ENCODE data around the gene SRRM3. TPM values are rescaled to one million over a fixed set of nuclear protein-coding genes. Genes with fewer than 3 reads are reported as not detected.
"Not testable (repeated sequence)": the region's sequence is repeated elsewhere in the genome, so short reads cannot be mapped to it uniquely, and the experiment has no call there.

The SRRM3 gene, protein sequence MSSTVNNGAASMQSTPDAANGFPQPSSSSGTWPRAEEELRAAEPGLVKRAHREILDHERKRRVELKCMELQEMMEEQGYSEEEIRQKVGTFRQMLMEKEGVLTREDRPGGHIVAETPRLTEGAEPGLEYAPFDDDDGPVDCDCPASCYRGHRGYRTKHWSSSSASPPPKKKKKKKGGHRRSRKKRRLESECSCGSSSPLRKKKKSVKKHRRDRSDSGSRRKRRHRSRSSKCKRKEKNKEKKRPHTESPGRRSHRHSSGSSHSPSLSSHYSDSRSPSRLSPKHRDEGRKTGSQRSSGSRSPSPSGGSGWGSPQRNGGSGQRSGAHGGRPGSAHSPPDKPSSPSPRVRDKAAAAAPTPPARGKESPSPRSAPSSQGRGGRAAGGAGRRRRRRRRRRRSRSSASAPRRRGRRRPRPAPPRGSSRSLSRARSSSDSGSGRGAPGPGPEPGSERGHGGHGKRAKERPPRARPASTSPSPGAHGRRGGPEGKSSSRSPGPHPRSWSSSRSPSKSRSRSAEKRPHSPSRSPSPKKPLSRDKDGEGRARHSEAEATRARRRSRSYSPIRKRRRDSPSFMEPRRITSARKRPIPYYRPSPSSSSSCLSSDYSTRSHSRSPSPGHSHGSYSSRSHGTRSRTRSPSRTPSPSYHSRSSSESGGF
- not detected for total RNA-seq
- polyA plus RNA-seq: not detected

DNA sequence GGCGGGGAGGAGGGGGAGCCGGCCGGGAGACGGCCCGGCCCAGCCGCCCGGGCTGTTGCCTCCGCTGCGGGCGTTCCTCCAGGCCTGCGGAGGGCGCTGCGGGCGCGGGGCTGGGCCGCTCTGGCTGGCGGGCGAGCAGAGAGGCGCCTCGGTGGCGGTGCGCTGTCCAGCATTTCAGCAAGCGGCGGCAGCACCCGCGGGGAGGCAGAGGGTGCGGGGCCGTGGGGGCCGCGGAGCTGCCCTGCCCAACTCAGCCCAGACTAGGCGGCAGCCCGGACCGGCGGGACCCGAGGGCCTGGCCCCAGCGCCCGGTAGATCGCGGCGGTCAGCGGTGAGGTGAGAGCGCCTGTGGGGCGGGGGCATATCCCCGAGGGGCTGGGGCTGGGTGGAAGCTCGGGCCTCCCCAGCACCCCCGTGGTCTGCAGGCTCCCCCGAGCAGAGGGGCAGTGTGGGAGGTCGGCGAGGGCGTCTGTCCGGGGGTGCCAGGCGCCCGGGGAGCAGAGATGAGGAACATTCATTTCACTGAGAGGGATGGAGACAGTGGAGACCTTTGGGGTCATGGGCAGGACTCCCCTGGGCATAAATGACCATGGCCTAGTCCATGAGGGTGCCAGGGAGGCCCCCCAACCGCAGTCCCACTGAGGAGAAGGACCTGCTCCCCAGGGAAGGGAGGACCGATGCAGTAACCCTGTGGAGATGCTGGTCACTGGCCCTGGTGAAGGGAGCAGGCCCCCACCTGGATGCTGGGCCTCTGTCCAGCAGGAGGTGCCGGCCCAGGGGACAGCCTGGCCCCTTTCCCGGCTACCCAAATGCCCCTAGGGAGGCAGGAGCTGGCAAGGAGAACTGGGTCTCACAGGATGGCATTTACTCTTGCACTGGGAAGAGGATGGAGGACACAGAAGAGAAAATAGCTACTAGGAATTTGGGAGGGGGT is at the start of gene SRRM3:
SRRM3 (plus strand) TSS at position 165 of the 934 bp plus-strand sequence. CDS start 33,171 bp downstream, outside the sequence.
- Histone ChIP-seq H3K36me3 (ENCODE audit: insufficient read depth, low read length) (no peaks in the 10 kb centered on the region), H3K4me1 (ENCODE audit: insufficient read depth, low read length) (no peaks in the 10 kb centered on the region), H3K4me3 (ENCODE audit: low read length) (no peak within 1 kb of the TSS), H3K27me3 (ENCODE audit: insufficient read depth, low read length, poor library complexity, severe bottlenecking) (peaks cover 3% of the 10 kb centered on the region), H3K9me3 (ENCODE audit: low read length) (no peaks in the 10 kb centered on the region), H3K27ac (ENCODE audit: low read depth, low read length) (no peak within 1 kb of the TSS)
- DNase-seq: peak; percentile 70 to 85 (median 76)
- Mint-ChIP-seq H3K27me3 (peaks cover 40 to 51% of the 10 kb centered on the region in 2 donors), H3K36me3 (no peaks in the 10 kb centered on the region), H3K4me1 (no peaks in the 10 kb centered on the region), H3K9me3 (peaks cover 0 to 2% (median 0%) of the 10 kb centered on the region in 5 donors), H3K4me3 (peak within 1 kb of the TSS in 1 of 7 donors; percentile 6), H3K27ac (no peak within 1 kb of the TSS)
- CTCF ChIA-PET: interaction anchor here (1.0 to 1.7 kb wide), 3 partner anchors 11 to 23 kb away, joined by 3 to 4 read pairs (median 3); no protein-coding TSS in a partner anchor
- POLR2A ChIA-PET: no interaction called here

GRCh38 chr7:76151932-76152331 is 49.8 kb upstream of the SRRM3 start:
- POLR2A ChIA-PET: no interaction called here
- H3K4me3 Mint-ChIP-seq: no peak overlapping the region
- H3K27me3 Mint-ChIP-seq: peaks cover 7 to 8% of the 10 kb centered on the region in 2 donors
- H3K27ac Mint-ChIP-seq: no peak overlapping the region
- no peak overlapping the region for H3K27ac ChIP-seq (ENCODE audit: low read depth, low read length)
- peaks cover 27% of the 10 kb centered on the region for H3K4me1 ChIP-seq (ENCODE audit: insufficient read depth, low read length)
- no peak for DNase-seq
- no peak overlapping the region for H3K4me3 ChIP-seq (ENCODE audit: low read length)
- no peaks in the 10 kb centered on the region for H3K36me3 ChIP-seq (ENCODE audit: insufficient read depth, low read length)
- no peaks in the 10 kb centered on the region for H3K9me3 ChIP-seq (ENCODE audit: low read length)
- no peaks in the 10 kb centered on the region for H3K27me3 ChIP-seq (ENCODE audit: insufficient read depth, low read length, poor library complexity, severe bottlenecking)
- H3K36me3 Mint-ChIP-seq: no peaks in the 10 kb centered on the region
- peaks cover 6 to 25% (median 13%) of the 10 kb centered on the region in 3 donors for H3K4me1 Mint-ChIP-seq
- CTCF ChIA-PET: interaction anchor here (1.0 kb wide), 1 partner anchor 26 kb away, joined by 4 read pairs; no protein-coding TSS in a partner anchor
- H3K9me3 Mint-ChIP-seq: no peaks in the 10 kb centered on the region

GRCh38 chr7:76153571-76154230 is 48.0 kb upstream of the SRRM3 start:
- CTCF ChIA-PET: interaction anchor here (1.5 kb wide), 1 partner anchor 25 kb away, joined by 4 read pairs; no protein-coding TSS in a partner anchor
- peak overlapping the region in 2 of 7 donors; percentile 11 to 25 for H3K4me3 Mint-ChIP-seq
- not testable (repeated sequence) for H3K9me3 Mint-ChIP-seq; H3K27me3 ChIP-seq (ENCODE audit: insufficient read depth, low read length, poor library complexity, severe bottlenecking); H3K36me3 ChIP-seq (ENCODE audit: insufficient read depth, low read length); H3K36me3 Mint-ChIP-seq; H3K4me3 ChIP-seq (ENCODE audit: low read length); H3K9me3 ChIP-seq (ENCODE audit: low read length); H3K27me3 Mint-ChIP-seq; H3K27ac ChIP-seq (ENCODE audit: low read depth, low read length)
- H3K4me1 ChIP-seq (ENCODE audit: insufficient read depth, low read length): peaks cover 27% of the 10 kb centered on the region
- H3K27ac Mint-ChIP-seq: peak overlapping the region in 3 of 8 donors; percentile 12 to 57 (median 33)
- POLR2A ChIA-PET: interaction anchor here (0.6 kb wide), 1 partner anchor 11 kb away, joined by 7 read pairs; no protein-coding TSS in a partner anchor
- H3K4me1 Mint-ChIP-seq: peaks cover 6 to 25% (median 13%) of the 10 kb centered on the region in 3 donors
- peak in 2 of 5 donors; percentile 15 to 71 for DNase-seq

- H3K9me3 ChIP-seq (ENCODE audit: low read length): no peaks in the 10 kb centered on the region
- no peaks in the 10 kb centered on the region for H3K36me3 Mint-ChIP-seq
- no peak overlapping the region for H3K4me3 Mint-ChIP-seq
- H3K4me1 ChIP-seq (ENCODE audit: insufficient read depth, low read length): peaks cover 27% of the 10 kb centered on the region
- H3K27ac Mint-ChIP-seq: no peak overlapping the region
- no peaks in the 10 kb centered on the region for H3K36me3 ChIP-seq (ENCODE audit: insufficient read depth, low read length)
- no peak for DNase-seq
- H3K27ac ChIP-seq (ENCODE audit: low read depth, low read length): no peak overlapping the region
- CTCF ChIA-PET: interaction anchor here (1.0 kb wide), 2 partner anchors 12 to 158 kb away, joined by 3 read pairs; no protein-coding TSS in a partner anchor
- no peak overlapping the region for H3K4me3 ChIP-seq (ENCODE audit: low read length)
- no peaks in the 10 kb centered on the region for H3K9me3 Mint-ChIP-seq
- POLR2A ChIA-PET: no interaction called here
- H3K27me3 ChIP-seq (ENCODE audit: insufficient read depth, low read length, poor library complexity, severe bottlenecking): no peaks in the 10 kb centered on the region
- peaks cover 0 to 2% of the 10 kb centered on the region in 2 donors for H3K27me3 Mint-ChIP-seq
- H3K4me1 Mint-ChIP-seq: peaks cover 6 to 21% (median 13%) of the 10 kb centered on the region in 3 donors
Measured at GRCh38 chr7:76155938-76156337, 45.8 kb upstream of the SRRM3 start.

DNA sequence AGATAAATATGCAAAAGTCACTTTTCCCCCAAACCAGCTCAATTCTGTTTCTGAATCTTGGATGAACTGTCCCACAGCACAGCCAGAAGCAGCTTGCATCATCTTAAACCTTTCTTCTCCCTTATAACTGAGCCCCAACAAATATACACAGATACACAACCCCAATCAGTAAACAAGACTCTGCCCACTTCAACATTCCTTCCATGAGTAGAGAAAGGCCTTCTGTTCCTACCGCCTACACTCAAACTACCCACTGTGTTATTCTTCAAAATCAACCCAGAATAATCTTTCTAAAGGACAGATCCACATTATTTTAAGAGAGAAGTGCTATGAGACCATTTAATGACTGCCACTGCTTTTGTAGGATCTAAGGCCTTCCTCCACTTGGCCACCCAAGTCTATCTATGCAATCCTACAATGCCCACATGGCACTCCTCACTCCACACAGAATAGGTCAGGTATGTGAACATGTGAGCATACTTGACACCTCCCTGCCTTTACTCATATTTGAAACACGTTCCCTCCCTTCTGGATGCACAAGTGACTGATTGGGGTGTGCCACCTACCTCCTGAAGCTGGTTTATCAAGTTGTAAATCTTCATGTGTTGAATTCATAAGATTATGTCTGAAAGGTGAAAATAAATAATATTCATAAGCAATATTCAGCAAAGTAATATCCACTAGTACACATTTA is 44.6 kb upstream of the SRRM3 start:
- H3K4me3 ChIP-seq (ENCODE audit: low read length); H3K36me3 Mint-ChIP-seq; H3K4me3 Mint-ChIP-seq; H3K9me3 ChIP-seq (ENCODE audit: low read length); DNase-seq; H3K9me3 Mint-ChIP-seq; POLR2A ChIA-PET; H3K36me3 ChIP-seq (ENCODE audit: insufficient read depth, low read length); H3K27ac ChIP-seq (ENCODE audit: low read depth, low read length); H3K27me3 ChIP-seq (ENCODE audit: insufficient read depth, low read length, poor library complexity, severe bottlenecking); H3K27me3 Mint-ChIP-seq; H3K27ac Mint-ChIP-seq: not testable (repeated sequence)
- H3K4me1 Mint-ChIP-seq: peaks cover 6 to 19% (median 13%) of the 10 kb centered on the region in 3 donors
- CTCF ChIA-PET: interaction anchor here (0.5 kb wide), 1 partner anchor 111 kb away, joined by 4 read pairs; no protein-coding TSS in a partner anchor
- H3K4me1 ChIP-seq (ENCODE audit: insufficient read depth, low read length): peaks cover 21% of the 10 kb centered on the region

- H3K4me3 ChIP-seq (ENCODE audit: low read length); H3K9me3 ChIP-seq (ENCODE audit: low read length); DNase-seq; H3K27me3 ChIP-seq (ENCODE audit: insufficient read depth, low read length, poor library complexity, severe bottlenecking); H3K4me1 Mint-ChIP-seq; H3K9me3 Mint-ChIP-seq; H3K27ac ChIP-seq (ENCODE audit: low read depth, low read length); H3K27ac Mint-ChIP-seq; H3K36me3 Mint-ChIP-seq; H3K36me3 ChIP-seq (ENCODE audit: insufficient read depth, low read length); POLR2A ChIA-PET; H3K27me3 Mint-ChIP-seq; H3K4me3 Mint-ChIP-seq: not testable (repeated sequence)
- H3K4me1 ChIP-seq (ENCODE audit: insufficient read depth, low read length): peaks cover 10% of the 10 kb centered on the region
- CTCF ChIA-PET: interaction anchor here (1.2 kb wide), 1 partner anchor 20 kb away, joined by 3 read pairs; no protein-coding TSS in a partner anchor
Measured at GRCh38 chr7:76158416-76158815, 43.3 kb upstream of the SRRM3 start.
